K562 (cell line): ENCODE measurements around the gene PLCB1. TPM values are rescaled to one million over a fixed set of nuclear protein-coding genes. Genes with fewer than 3 reads are reported as not detected.

Experiments used
- ATAC-seq: fragments of 200-7000 bp; cut with Tn5 transposase; 3 replicates; pipeline ENCODE4 v1.9.1; 2020; ENCODE audit warnings: moderate library complexity
- BruUV-seq: library from RNA; stranded (reverse); fragments of 400-500 nt; replicated peaks from 2 replicates; lab custom pipeline; 2021; lab: Mats Ljungman, UMichigan
- CTCF ChIA-PET: fragments of 300-600 bp; formaldehyde crosslinking; extraction: SDS; loops from one replicate; lab custom pipeline; 2021; ENCODE audit warnings: low intra/inter-chr PET ratio; lab: Yijun Ruan, JAX
- POLR2A ChIA-PET: fragments of 300-600, 350-650 bp; sonication (Branson Sonifier 250); formaldehyde crosslinking; extraction: SDS; loops from one replicate; lab custom pipeline; 2021; ENCODE audit warnings: antibody characterized with exemption, inconsistent platforms; lab: Yijun Ruan, JAX
- DNase-seq, 4 experiments: peaks; one replicate each; pipeline versions ENCODE4 v3.0.0 to v3.0.0-alpha.2; 2011 to 2018; ENCODE audit warnings: low spot score in 3 of 4, mixed read lengths in 3 of 4; ENCODE audit errors: extremely low read depth in 1 of 4
- FAIRE-seq: peaks from 2 replicates; lab custom pipeline; 2011; peaks lifted over from hg19 to GRCh38; lab: Jason Lieb, UNC
- H2AFZ ChIP-seq: 2 replicates; pipeline ENCODE4 v1.6.0; 2011; ENCODE audit warnings: low read depth, low read length, control low read depth, inconsistent platforms
- H3K27ac ChIP-seq: fragments of 200-600 bp; 3 replicates; pipeline ENCODE4 v1.8.0; 2011; ENCODE audit warnings: low read depth, mild to moderate bottlenecking, control low read depth, inconsistent platforms, low read length, moderate library complexity, mixed read lengths; ENCODE audit errors: extremely low read depth
- H3K27me3 ChIP-seq, 2 experiments: fragments of 300-600 bp in 1 of 2; 2 replicates in 1 of 2; 3 replicates in 1 of 2; pipeline versions ENCODE4 v1.6.0 to v1.8.0; 2011; ENCODE audit warnings: inconsistent platforms in 2 of 2, low read length in 2 of 2, mild to moderate bottlenecking in 1 of 2, mixed read lengths in 1 of 2, moderate library complexity in 1 of 2; ENCODE audit not compliant: control insufficient read depth in 2 of 2, insufficient read depth in 2 of 2
- H3K36me3 ChIP-seq: fragments of 300-600 bp; 3 replicates; pipeline ENCODE4 v1.8.0; 2011; ENCODE audit warnings: mild to moderate bottlenecking, low read length, inconsistent platforms; ENCODE audit not compliant: control insufficient read depth, insufficient read depth
- H3K4me1 ChIP-seq, 2 experiments: fragments of 200-600 bp in 1 of 2; replicated peaks in 1 of 2; 2 replicates in 1 of 2; 3 replicates in 1 of 2; pipeline versions ENCODE4 v1.5.1 to v1.8.0; 2011; ENCODE audit warnings: inconsistent platforms in 2 of 2, low read length in 2 of 2, mild to moderate bottlenecking in 1 of 2, mixed read lengths in 1 of 2, moderate library complexity in 1 of 2; ENCODE audit not compliant: control insufficient read depth in 2 of 2, insufficient read depth in 2 of 2
- H3K4me2 ChIP-seq: 2 replicates; pipeline ENCODE4 v1.6.1; 2011; ENCODE audit warnings: low read length, control low read depth, inconsistent platforms, mixed read lengths; ENCODE audit not compliant: insufficient read depth
- H3K4me3 ChIP-seq: fragments of 200-600 bp; sonication (generic), shearing (Covaris generic); 2 replicates; pipeline ENCODE4 v1.5.1; 2016; ENCODE audit warnings: control low read depth, inconsistent platforms
- H3K79me2 ChIP-seq: fragments of 200-600 bp; 3 replicates; pipeline ENCODE4 v1.8.0; 2011; ENCODE audit warnings: low read length, inconsistent platforms; ENCODE audit not compliant: control insufficient read depth, insufficient read depth
- H3K9ac ChIP-seq, 2 experiments: 2 replicates each; pipeline versions ENCODE4 v1.6.0 to v1.6.1; 2011; ENCODE audit warnings: low read depth in 2 of 2, low read length in 2 of 2, control low read depth in 1 of 2, inconsistent platforms in 1 of 2, mild to moderate bottlenecking in 1 of 2, mixed read lengths in 1 of 2; ENCODE audit not compliant: insufficient read depth in 1 of 2
- H3K9me1 ChIP-seq: one replicate; pipeline ENCODE4 v1.6.0; 2011; ENCODE audit warnings: inconsistent platforms, mild to moderate bottlenecking, low read length, moderate library complexity; ENCODE audit not compliant: control insufficient read depth, insufficient read depth
- H3K9me3 ChIP-seq: replicated peaks from 2 replicates; pipeline ENCODE4 v1.5.1; 2011; ENCODE audit warnings: low read depth, low read length, inconsistent platforms; ENCODE audit not compliant: control insufficient read depth, insufficient read depth
- H4K20me1 ChIP-seq: replicated peaks from 2 replicates; pipeline ENCODE4 v1.6.1; 2011; ENCODE audit warnings: low read length, inconsistent platforms, mixed read lengths; ENCODE audit not compliant: control insufficient read depth, insufficient read depth
- CBFA2T2 ChIP-seq: fragments of 450-650 bp; conservative IDR thresholded peaks from 2 replicates; pipeline ENCODE4 v1.6.1; 2017; ENCODE audit warnings: mild to moderate bottlenecking
- CHCHD3 ChIP-seq: fragments of 250-450 bp; sonication (Bioruptor Pico); IDR thresholded peaks from 2 replicates; pipeline ENCODE4 v2.1.2; 2022; ENCODE audit warnings: mild to moderate bottlenecking
- CTBP1 ChIP-seq: fragments of 450-650 bp; IDR thresholded peaks from 2 replicates; pipeline ENCODE4 v1.6.1; 2016; ENCODE audit warnings: borderline replicate concordance
- HNRNPH1 ChIP-seq: fragments of 200-400 bp; formaldehyde crosslinking; optimal IDR thresholded peaks from 2 replicates; pipeline ENCODE3; 2017; ENCODE audit warnings: low read depth, mild to moderate bottlenecking, low read length, moderate library complexity
- MIER1 ChIP-seq: fragments of 450-650 bp; IDR thresholded peaks from 2 replicates; pipeline ENCODE4 v1.6.1; 2016; ENCODE audit warnings: antibody characterized with exemption, mild to moderate bottlenecking, low read depth
- POLR3G ChIP-seq: IDR thresholded peaks from 2 replicates; pipeline ENCODE4 v1.6.1; 2011; ENCODE audit not compliant: insufficient read length, insufficient replicate concordance; ENCODE audit errors: extremely low read depth
- PPARD ChIP-seq: fragments of 250-450 bp; sonication (Bioruptor Pico); IDR thresholded peaks from 2 replicates; pipeline ENCODE4 v1.8.0; 2022; ENCODE audit warnings: inconsistent platforms, mild to moderate bottlenecking, moderate library complexity
- RBM34 ChIP-seq: fragments of 200-400 bp; formaldehyde crosslinking; IDR thresholded peaks from 2 replicates; pipeline ENCODE4 v1.6.1; 2018; ENCODE audit warnings: low read length, borderline replicate concordance; ENCODE audit not compliant: insufficient read depth
- RNF2 ChIP-seq: sonication (generic); IDR thresholded peaks from 2 replicates; pipeline ENCODE4 v1.6.1; 2016
- SRSF9 ChIP-seq: fragments of 200-400 bp; formaldehyde crosslinking; IDR thresholded peaks from 2 replicates; pipeline ENCODE4 v1.6.1; 2017; ENCODE audit warnings: low read depth, low read length, borderline replicate concordance
- TBP ChIP-seq: optimal IDR thresholded peaks from 2 replicates; pipeline ENCODE3; 2011; ENCODE audit warnings: low read depth, low read length, improper control_type of control experiment
- ZNF316 ChIP-seq: fragments of 450-650 bp; IDR thresholded peaks from 2 replicates; pipeline ENCODE4 v1.6.1; 2016
- ZNF695 ChIP-seq: fragments of 450-650 bp; formaldehyde crosslinking; IDR thresholded peaks from 2 replicates; pipeline ENCODE4 v1.4.0; 2020; ENCODE audit warnings: mild to moderate bottlenecking, moderate library complexity
- ZNF696 ChIP-seq: fragments of 250-450 bp; sonication (Bioruptor Pico); conservative IDR thresholded peaks from 2 replicates; pipeline ENCODE4 v1.4.0; 2020; ENCODE audit warnings: mild to moderate bottlenecking, moderate library complexity
- WGBS: fragments of 100-300 bp; shearing (Covaris generic); methylation state at CpG from one replicate; pipeline ENCODE4 v1.1.6; 2016; ENCODE audit warnings: low coverage, mixed read lengths; ENCODE audit not compliant: insufficient coverage; ENCODE audit errors: missing lambda C conversion rate; 5-methylcytosine and 5-hydroxymethylcytosine counted together
- in situ Hi-C: fragments of 300-500 bp; cut with MboI; formaldehyde crosslinking; loops from 4 replicates; pipeline ENCODE4 v1.15.0; 2018; ENCODE audit warnings: inconsistent platforms, mixed read lengths
- intact Hi-C: fragments of 100-400 bp; cut with micrococcal nuclease; formaldehyde crosslinking; loops from 2 replicates; pipeline ENCODE4 v1.14.2; 2022
- polyA plus RNA-seq, 8 experiments: library from polyadenylated mRNA; depleted of rRNA in 4 of 8; stranded (reverse) in 5 of 8; unstranded in 3 of 8; fragments of >200 nt; fragmentation: Nextera tagmentation in 2 of 8; fragmentation: Illumina TruSeq in 1 of 8; extraction: Ambion mirVana in 2 of 8; extraction: Trizol in 1 of 8; gene quantifications; 2 replicates each; pipeline versions ENCODE4 v1.2.1 to v1.2.3, GENCODE V29; 2011 to 2014; ENCODE audit warnings: inconsistent platforms in 1 of 8, missing spikeins in 1 of 8
- total RNA-seq, 7 experiments: library from RNA; depleted of rRNA in 6 of 7; stranded (reverse); fragments of >200 nt in 6 of 7; fragmentation: Illumina TruSeq in 2 of 7; extraction: Trizol in 2 of 7; gene quantifications; 2 replicates each; pipeline versions ENCODE4 v1.2.1 to v1.2.3, GENCODE V29; 2011 to 2021; ENCODE audit warnings: low replicate concordance in 1 of 7
- TF ChIP-seq, protein P1 (sequence below): fragments of 450-650 bp; conservative IDR thresholded peaks from 2 replicates; pipeline ENCODE4 v1.6.1; 2016; ENCODE audit warnings: missing genetic modification characterization, low read depth, mild to moderate bottlenecking, control low read depth, missing compliant biosample characterization
- TF ChIP-seq, protein P2 (sequence below): fragments of 250-450 bp; sonication (Bioruptor Pico); IDR thresholded peaks from 2 replicates; pipeline ENCODE4 v1.6.1; 2021; ENCODE audit warnings: mild to moderate bottlenecking

The PLCB1 gene
- total and polyA plus RNA-seq, 9 of the 15 experiments (the other 6 are each of a cell fraction or from before 2014, with no cell fraction given) = 0.34 to 3.1 (median 1.3) TPM

DNA sequence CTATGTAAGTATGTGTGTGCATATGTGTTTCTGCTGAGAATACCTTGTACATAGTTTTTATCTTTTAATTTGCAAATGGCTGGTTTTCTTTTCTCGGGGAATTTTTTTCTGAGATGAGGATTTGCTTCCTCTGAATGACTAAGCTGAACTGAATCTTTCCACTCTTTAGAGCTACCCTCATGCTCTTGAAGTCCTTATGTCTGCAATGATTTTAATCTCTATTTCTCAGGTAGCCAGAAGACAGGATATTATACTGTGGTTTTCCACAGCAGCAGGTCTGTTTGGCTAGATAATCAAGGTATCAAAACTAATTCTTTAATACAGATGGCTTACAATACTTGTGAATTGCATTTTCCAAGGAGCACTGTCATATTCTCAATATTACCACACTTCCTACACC lies 114.7 kb downstream of the PLCB1 start:
- Histone ChIP-seq H3K4me1 (no peaks in the 10 kb centered on the region), H3K9me3 (no peaks in the 10 kb centered on the region), H3K9ac (no peak overlapping the region), H3K4me3 (no peak overlapping the region), H3K27me3 (no peaks in the 10 kb centered on the region), H3K36me3 (no peaks in the 10 kb centered on the region), H3K9me1 (no peaks in the 10 kb centered on the region), H3K79me2 (no peaks in the 10 kb centered on the region), H3K27ac (no peak overlapping the region), H4K20me1 (no peaks in the 10 kb centered on the region), H2AFZ (no peak overlapping the region), H3K4me2 (no peak overlapping the region)
- FAIRE-seq (no peak), ATAC-seq (no peak), DNase-seq (no peak)
- ChIA-PET CTCF (no interaction called here), POLR2A (no interaction called here)
- WGBS = 0% methylated on average over 1 of the region's 1 CpG
- intact Hi-C loops = no loop called here
- BruUV-seq = no TSS peak
- in situ Hi-C loops = no loop called here
- TF ChIP-seq RBM34 = no peak
- TF ChIP-seq HNRNPH1 = no peak
- no peak for TF ChIP-seq ZNF316
- no peak for TF ChIP-seq CBFA2T2
- TF ChIP-seq ZNF695 (CRISPR knock-in tag) = no peak

DNA sequence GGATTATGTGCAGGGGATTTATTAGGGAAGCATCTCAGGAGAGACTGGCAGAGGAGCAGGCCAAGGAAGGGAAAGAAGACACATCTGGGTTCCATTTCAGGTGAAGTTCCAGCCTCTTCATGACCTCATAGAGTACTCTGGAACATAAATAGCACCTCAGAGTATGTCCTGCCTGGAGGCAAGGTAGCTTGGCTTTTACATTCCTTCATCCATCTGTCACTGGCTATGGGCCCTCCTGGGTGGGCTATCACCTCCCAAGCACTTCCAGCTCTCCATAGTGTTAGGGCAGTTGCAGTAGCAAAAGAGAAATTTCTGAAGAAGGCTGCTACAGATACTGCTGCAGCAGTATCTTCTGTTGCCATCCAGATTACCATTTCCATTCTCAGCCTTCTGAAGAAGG lies 116.0 kb downstream of the PLCB1 start:
- Histone ChIP-seq H3K27ac (no peak overlapping the region), H3K36me3 (no peaks in the 10 kb centered on the region), H3K4me2 (no peak overlapping the region), H3K9ac (no peak overlapping the region), H3K27me3 (no peaks in the 10 kb centered on the region), H3K9me1 (no peaks in the 10 kb centered on the region), H2AFZ (no peak overlapping the region), H3K4me3 (no peak overlapping the region), H3K79me2 (no peaks in the 10 kb centered on the region), H4K20me1 (no peaks in the 10 kb centered on the region), H3K4me1 (no peaks in the 10 kb centered on the region), H3K9me3 (no peaks in the 10 kb centered on the region)
- in situ Hi-C loops (no loop called here), intact Hi-C loops (no loop called here)
- ATAC-seq = no peak
- FAIRE-seq = no peak
- ChIA-PET POLR2A (no interaction called here), CTCF (no interaction called here)
- BruUV-seq = no TSS peak
- DNase-seq = no peak
- TF ChIP-seq SRSF9 (no peak), CTBP1 (no peak), POLR3G (no peak), ZNF696 (CRISPR knock-in tag) (no peak), RNF2 (no peak), TBP (no peak), MIER1 (no peak), PPARD (CRISPR knock-in tag) (no peak), CHCHD3 (CRISPR knock-in tag) (no peak)
- TF ChIP-seq, protein P1, sequence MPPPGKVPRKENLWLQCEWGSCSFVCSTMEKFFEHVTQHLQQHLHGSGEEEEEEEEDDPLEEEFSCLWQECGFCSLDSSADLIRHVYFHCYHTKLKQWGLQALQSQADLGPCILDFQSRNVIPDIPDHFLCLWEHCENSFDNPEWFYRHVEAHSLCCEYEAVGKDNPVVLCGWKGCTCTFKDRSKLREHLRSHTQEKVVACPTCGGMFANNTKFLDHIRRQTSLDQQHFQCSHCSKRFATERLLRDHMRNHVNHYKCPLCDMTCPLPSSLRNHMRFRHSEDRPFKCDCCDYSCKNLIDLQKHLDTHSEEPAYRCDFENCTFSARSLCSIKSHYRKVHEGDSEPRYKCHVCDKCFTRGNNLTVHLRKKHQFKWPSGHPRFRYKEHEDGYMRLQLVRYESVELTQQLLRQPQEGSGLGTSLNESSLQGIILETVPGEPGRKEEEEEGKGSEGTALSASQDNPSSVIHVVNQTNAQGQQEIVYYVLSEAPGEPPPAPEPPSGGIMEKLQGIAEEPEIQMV (tag) = no peak
- TF ChIP-seq, protein P2, sequence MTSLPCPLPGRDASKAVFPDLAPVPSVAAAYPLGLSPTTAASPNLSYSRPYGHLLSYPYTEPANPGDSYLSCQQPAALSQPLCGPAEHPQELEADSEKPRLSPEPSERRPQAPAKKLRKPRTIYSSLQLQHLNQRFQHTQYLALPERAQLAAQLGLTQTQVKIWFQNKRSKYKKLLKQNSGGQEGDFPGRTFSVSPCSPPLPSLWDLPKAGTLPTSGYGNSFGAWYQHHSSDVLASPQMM (CRISPR knock-in tag) = no peak
